HG02943 (cell line): ENCODE results near the gene CPLANE1.
A peak's percentile ranks its signal among the peaks of the same experiment; 100 is the strongest.
"Not testable (repeated sequence)": the region's sequence is repeated elsewhere in the genome, so short reads cannot be mapped to it uniquely, and the experiment has no call there.

ENCODE experiments used
- ATAC-seq: cut with Tn5 transposase; IDR thresholded peaks from one replicate; pipeline ENCODE4 v1.9.1; 2021; ENCODE audit warnings: mild to moderate bottlenecking, low read depth, moderate library complexity; ENCODE audit not compliant: unreplicated experiment

Gene CPLANE1

DNA sequence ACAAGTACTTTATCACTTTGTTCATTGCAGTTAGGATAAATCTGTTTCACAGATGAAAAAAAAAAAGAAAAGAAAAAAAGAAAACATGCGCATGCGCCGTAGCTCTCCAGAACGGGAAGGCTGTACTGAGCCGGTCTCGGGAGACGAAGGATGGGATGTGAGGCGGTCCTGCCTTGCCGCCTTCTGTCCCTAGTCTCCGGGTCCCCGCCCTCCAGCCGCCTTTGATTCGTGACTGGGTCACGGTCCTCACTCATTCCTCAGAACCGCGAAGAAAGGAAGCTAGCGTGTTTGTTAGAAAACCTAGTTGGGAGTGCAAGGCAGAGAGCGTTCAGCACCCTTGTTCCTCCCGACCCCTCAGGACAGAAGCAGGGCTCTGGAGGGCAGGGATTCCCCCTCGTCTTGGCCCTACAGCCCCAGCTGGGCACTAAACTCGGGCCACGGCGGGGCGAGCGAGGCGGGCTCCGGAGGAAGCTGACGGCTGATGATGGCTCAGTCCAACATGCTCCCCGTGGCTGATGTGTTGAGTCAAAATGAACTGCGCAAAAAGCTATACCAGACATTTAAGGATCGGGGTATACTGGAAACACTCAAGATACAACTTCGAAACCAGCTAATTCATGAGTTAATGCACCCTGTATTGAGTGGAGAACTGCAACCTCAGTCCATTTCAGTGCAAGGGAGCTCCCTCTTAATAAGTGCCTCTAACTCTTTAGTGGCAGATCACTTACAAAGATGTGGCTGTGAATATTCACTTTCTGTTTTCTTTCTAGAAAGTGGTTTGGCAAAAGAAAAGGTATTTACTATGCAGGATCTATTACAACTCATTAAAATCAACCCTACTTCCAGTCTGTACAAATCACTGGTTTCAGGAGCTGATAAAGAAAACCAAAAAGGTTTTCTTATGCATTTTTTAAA, 40.0 kb downstream of the CPLANE1 start:
- no peak for ATAC-seq

DNA sequence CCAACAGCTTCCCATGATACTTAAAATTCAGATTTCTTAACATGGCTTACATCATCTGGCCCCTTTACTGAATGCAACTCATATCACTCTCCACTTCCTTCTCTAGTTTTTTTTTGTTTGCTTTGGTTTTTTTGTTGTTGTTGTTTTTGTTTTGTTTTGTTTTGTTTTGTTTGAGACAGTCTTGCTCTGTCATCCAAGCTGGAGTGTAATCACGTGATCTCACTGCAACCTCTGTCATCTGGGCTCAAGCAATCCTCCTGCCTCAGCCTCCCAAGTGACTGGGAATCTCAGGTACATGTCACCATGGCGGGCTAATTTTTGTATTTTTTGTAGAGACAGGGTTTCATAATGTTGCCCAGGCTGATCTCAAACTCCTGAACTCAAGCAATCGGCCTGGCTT, 41.4 kb downstream of the CPLANE1 start:
- no peak for ATAC-seq

DNA sequence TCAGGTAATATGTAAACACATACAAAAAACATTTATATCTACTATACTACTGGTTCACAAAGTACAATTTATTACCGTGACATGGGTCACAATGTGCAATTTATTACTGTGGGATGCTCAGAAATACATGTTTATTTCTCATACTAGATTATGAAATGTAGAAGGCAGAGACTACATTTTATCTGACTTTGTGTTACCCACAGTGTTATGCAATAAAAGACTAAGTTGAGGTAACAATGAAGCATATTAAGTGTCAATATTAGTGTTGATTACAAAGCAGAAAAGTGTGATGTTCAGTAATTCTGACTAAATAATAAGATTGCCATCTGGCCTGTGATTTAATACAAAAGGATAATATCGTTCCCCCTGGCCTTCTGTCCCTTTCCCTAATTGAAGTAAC, 42.4 kb downstream of the CPLANE1 start:
- ATAC-seq, result no peak

DNA sequence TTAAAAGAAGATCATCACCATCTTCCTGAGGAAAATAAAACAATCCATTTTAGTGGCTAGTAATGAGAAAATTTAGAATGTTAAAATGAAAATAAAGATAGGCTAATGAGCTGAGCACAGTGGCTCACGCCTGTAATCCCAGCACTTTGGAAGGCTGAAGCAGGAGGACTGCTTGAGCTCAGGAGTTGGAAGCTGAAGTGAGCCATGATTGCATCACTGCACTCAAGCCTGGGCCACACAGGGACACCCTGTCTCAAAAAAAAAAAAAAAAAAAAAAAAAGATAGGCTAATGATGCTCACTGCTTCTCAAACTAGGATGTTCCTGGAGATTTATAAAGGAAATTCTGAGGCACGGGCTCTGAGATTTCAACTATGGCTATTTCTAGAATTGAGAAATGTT, 50.3 kb downstream of the CPLANE1 start:
- no peak for ATAC-seq

DNA sequence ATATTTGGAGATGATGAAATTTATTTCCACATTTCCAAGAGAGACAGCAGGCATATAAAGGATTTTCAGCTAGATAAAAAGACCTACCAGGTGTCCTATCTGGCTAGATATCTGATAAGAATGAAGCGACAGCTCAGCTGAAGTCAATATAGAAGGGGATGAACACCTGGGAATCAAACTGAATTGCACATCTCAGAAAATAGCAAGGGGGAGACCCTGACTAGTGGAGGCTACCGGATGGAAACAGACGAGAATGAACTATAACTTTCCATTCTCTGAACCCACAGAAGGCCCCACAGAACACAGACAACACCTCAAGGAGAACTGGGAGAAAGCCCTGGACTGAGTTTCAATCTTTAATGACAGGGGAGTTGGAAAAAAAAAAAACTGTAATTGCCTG, 51.1 kb downstream of the CPLANE1 start:
- ATAC-seq, result no peak

DNA sequence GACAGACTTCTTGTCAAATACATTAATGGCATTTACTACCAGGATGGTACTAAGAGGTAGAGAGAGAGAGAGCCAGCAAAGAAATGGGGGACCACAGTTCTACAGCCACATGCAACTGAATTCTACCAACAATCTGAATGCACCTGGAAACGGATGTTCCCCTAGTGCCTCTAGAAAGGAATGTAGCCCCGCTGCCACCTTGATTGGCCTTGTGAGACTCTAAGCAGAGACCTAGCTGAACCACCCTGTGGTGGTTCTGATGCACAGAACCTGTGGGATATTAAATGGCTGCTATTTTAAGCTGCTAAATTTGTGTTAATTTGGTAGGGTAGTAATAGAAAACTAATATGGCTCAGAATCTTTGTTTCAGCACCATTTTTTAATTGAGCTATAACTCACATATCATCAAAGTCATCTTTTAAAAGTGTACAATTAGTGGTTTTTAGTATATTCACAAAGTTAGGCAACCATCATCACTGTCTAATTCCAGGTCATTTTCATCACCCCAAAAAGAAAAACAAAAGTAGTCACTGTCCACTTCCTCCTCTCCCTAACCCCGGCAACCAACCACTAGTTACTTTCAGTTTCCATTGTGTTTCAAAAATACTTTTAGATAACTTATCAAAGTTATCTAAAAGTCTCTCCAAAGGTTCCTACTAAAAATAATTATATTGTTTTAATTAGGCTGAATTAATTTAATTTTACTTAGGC, 51.7 kb downstream of the CPLANE1 start:
- ATAC-seq, result peak; percentile 86

DNA sequence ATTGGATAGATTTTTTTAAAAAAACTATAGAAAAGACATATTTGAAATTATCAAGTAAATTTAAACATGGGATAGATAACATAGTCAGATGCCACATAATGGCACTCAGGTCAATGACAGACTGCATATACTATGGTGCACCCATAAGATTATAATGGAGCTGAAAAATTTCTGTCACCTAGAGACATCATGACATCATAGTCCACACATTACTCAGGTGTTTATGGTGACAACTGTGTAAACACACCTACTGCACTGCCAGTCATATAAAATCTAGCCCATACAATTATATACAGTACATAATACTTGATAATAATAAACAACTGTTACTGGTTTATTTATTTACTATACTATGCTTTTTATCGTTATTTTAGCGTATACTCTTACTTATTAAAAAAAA, 58.6 kb downstream of the CPLANE1 start:
- ATAC-seq, result no peak

DNA sequence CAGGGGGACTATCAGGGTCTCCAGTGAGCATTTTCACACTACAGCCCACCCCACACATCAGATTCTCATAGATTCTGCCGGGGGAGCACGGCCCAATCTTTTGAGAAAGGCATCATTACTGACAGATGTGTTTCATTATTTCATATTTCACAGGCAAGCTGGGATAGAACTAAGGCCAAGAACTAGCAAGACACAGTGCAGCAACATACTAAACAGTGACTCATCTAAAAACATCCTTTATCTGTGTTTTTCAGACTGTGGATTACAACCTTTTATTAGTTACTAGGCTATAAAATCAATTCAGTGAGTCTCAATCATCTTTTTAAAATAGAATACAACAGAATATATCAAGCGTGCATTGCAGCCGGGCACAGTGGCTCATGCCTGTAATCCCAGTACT, 59.8 kb downstream of the CPLANE1 start:
- ATAC-seq, result no peak

DNA sequence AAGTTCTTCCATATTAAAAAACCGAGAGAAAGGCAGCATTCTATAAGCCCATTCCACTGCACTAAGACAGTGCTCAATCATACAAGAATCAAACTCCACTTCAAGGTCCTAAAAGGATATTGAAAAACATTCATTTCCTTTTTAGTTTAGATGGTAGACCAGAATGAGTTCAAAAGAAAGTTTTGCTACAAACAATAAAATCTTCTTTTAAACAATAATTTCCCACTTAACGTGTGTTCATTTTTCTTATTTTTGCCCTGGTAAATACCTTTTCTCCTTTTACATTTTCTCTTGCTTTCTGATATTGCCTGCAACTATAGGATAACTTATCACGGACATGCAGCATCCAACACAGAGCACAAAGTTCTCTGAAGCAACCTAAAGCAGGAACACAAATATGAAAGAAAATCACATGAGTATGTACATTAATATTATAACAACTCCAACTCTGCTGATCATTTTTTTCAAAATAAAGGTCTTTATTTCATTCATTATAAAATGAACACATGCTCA, 61.7 kb downstream of the CPLANE1 start:
- no peak for ATAC-seq

DNA sequence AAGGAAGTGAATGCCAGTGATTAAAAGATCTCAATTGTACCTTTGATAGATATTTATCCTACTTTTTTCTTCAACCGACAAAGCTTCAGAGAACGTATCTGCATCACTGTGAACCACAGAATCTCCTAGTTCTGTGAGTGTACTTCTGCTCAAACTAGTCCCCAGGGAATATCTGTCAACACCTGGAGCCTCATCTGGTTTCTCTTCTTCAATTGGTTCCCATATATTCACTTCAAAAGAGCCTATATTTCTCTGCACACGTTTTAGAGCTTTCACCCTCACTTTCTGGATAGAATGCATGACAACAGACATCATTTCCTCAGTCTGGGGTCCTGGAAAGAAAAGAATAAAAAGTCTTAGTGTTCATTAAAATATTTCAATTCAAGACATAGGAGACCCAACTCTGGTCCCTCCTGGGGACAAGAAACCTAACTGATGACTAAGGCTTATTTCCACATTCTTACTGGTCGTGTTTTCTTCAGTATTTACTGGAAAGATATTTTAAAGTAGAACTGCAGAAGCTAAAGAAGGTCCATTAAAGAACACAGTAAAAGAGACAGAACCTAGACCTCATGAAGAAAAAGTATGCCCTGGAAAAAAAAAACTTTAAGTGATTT, 64.3 kb downstream of the CPLANE1 start:
- peak; percentile 61 for ATAC-seq

DNA sequence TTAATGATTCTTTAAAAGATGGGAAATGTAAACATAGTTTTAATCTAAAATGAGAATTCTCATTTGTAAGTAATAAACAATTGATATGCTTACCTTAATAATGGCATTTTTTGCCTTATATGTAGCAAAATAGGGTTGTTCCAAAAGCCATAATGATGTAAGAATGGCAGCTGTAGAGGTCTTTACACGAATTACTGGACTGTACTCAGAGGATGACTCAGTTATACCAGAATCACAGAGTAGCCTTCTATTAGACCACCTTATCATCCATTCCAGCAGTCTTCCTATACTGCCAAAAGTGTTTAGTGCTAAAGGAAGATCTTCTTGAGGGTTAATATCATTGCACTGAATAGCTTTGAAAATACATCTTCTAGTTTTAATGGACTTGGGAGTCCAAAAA, 66.5 kb downstream of the CPLANE1 start:
- ATAC-seq, result no peak

DNA sequence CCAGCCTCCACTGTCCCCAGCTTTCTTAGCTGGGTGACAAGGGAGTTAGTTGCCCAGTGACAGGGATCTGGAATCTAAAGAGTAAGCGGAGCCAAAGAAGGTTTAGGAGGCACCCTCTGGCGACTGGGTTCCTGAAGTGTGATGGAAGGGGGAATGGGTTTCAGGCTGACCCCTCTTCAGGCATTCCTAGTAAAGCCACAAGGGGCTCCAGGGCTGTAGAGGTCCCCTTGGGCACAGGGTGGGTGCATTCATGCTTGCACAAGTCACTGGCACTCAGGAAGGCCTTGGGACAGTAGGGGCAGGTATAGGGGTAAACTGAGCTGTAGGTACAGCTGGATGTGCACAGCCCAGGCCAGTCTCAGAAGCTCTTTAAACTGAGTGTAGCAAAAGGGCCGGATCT, 74.2 kb downstream of the CPLANE1 start:
- ATAC-seq, result no peak

DNA sequence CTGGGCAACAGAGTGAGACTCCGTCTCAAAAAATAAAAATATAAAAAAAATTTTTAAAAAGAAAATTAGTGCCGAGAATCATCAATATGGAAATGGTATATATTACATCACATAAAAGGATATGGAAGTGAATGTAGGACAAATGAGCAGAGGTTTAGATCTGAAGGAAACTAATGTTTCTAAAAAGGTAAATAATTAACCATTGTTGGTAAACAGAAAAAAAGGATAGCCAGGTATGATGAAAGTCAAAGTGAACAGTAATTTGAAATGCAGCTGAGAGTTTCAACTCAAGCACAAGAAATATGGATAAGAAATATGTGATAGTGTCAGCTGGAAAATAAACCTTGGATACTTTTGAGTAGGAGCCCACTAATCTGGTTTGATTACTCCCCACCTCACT, 76.2 kb downstream of the CPLANE1 start:
- no peak for ATAC-seq

DNA sequence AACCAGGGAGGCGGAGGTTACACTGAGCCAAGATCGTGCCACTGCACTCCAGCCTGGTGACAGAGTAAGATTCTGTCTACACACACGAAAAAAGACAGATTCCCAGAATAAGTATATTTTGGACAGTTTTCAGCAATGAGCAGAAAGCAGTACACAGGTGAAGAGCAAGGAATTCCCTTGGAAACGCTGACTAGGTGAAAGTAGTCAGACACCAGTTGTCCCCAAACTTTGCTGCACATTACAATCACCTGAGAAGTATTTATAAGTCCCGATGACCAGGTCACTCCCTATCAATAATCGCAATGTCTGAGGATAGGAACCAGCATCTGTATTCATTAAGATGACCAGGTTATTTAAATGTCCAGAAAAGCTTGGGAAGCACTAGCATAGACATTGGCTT, 78.3 kb downstream of the CPLANE1 start:
- no peak for ATAC-seq

DNA sequence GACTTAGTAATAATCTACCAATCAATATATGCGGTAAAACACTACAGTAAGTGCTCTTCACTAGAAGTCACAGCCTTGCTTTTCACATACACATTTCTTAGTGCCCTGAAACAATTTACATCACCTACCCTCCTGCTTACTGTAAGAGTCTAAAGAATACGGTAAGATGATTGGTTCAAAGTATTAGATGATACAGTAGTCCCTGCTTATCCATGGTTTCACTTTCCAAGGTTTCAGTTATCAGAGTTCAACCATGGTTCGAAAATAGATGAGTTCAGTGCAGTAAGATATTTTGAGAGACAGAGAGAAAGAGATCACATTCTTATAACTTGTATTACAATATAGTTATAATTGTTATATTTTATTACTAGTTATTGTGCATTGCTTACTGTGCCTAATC, 83.0 kb downstream of the CPLANE1 start:
- ATAC-seq, result no peak

DNA sequence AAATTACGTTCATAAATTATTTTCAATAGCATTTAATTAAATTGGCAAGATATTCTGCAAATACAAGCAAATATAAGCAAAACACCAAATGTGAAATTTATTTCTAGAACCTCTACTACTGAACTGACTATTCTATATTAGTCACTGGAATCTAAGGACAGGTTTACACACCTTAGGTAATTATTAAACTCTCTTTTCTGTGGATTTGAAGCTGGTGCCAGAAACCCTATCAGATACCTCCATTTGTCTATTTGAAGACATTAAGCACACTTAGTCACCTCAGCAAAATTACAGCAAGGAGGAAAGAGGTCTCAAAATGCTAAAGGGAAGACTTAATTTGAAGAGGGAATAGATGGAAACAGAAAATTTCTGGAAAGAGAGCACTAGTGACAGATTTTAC, 83.4 kb downstream of the CPLANE1 start:
- no peak for ATAC-seq

DNA sequence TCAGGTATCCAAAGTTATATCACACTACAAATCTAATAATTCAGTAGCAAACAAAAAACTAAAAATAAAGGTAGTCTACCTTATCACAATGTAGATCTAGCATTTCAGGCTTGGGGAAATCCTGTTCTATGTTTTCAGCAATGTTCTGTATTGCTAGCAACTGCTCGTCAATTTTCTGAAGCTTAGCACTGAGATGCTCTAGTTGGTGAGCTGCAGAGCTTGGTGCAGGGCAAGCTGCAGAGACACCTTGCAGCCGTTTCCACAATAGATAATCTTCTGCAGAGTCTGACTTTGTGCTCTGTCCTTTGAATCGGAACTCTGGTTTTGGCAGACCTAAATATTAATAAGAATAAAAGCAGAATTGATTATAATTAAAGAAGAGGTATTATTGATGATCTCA, 95.5 kb downstream of the CPLANE1 start:
- no peak for ATAC-seq

DNA sequence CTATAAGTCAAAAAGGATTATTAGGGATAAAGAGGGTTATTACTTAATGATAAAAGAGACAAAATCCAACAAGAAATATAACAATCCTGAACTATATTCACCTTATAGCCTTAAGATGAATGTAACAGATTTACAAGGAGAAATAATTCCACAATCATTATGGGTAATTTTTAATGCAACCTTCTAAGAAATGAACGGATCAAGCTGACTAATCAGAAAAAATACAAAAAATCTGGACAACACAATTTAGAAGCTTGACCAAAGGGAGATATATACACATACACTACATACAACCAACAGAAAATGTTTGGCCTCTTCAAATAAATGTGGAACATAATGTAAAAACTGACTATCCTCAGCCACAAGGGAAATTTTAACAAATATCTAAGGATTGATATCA, 102.3 kb downstream of the CPLANE1 start:
- no peak for ATAC-seq

DNA sequence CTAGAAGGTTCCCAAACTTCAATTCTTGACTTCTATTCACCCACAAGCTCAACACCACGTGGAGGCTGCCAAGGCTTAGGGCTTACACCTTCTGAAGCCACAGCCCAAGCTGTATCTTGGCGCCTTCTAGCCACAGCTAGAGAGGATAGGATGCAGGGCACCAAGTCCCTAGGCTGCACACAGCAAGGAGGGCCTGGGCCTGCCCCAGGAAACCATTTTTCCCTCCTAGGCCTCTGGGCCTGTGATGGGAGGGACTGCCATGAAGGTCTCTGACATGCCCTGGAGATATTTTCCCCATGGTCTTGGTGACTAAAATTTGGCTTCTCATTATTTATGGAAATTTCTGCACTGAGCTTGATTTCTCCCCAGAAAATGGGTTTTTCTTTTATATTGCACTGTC, 112.5 kb downstream of the CPLANE1 start:
- ATAC-seq, result no peak

DNA sequence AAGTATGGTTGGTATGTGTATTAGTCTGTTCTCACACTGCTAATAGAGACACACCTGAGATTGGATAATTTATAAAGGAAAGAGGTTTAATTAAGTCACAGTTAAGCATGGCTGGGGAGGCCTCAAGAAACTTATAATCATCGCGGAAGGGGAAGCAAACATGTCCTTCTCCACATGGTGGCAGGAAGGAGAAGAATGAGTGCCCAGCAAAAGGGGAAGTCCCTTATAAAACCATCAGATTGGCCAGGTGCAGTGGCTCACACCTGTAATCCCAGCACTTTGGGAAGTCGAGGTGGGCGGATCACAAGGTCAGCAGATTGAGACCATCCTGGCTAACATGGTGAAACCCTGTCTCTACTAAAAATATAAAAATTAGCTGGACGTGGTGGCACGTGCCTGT, 113.9 kb downstream of the CPLANE1 start:
- not testable (repeated sequence) for ATAC-seq

DNA sequence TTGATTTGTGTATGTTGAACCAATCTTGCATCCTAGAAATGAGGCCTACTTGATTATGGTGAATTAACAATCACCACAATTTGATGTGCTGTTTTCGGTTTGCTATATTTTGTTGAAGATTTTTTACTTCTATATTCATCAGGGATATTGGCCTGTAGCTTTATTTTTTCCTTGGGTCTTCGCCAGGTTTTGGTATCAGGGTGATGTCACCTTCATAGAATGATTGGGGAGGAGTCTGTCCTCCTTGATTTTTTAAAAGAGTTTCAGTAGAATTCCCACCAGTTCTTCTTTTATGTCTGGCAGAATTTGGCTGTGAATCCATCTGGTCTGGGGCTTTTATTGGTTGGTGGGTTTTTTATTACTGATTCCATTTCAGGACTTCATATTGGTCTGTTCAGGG, 115.2 kb downstream of the CPLANE1 start:
- ATAC-seq, result no peak
